ENCODE results near the gene RACGAP1. TPM values are rescaled to one million over a fixed set of nuclear protein-coding genes. Genes with fewer than 3 reads are reported as not detected.

RACGAP1 gene
- total and polyA plus RNA-seq, 2 donors (not counting 1 experiment from before 2014, with no cell fraction given) = 4.1 to 14.2 TPM

DNA sequence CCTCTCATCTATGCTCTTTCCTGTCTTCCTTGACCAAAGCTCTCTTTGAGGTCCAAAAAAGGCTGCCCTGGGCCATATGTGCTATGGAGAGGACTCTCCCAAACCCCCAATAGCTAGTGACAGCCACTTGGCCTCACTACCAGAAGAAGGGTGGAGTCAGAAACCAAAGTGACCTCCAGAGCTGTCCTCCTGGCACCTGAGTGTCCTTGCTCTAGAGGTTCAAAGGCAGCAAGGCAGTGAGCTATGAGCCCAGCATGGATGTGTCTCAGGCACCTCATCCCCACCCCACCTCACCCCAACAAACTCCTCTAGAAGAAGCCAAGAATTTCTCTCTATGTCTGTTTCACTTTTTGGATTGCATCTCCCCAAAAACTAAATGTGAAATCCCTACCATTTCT, 67.7 kb downstream of the RACGAP1 start:
- Histone ChIP-seq H3K9me3 (ENCODE audit: control extremely low read depth in 1 of 3, control insufficient read depth in 2 of 3, insufficient read depth in 1 of 3, low read length in 2 of 3) (peaks cover 0 to 2% (median 0%) of the 10 kb centered on the region in 3 donors), H3K4me1 (ENCODE audit: control insufficient read depth in 2 of 2, insufficient read depth in 2 of 2, low read length in 2 of 2) (peaks cover 11 to 16% of the 10 kb centered on the region in 2 donors), H4K20me1 (ENCODE audit: control insufficient read depth, insufficient read depth, low read length, poor library complexity, severe bottlenecking) (no peaks in the 10 kb centered on the region), H3K27ac (ENCODE audit: low read length in 2 of 2) (no peak overlapping the region), H3K79me2 (ENCODE audit: control insufficient read depth, insufficient read depth, low read length) (no peaks in the 10 kb centered on the region), H2AFZ (ENCODE audit: insufficient read depth, low read depth, low read length, poor library complexity, severe bottlenecking) (no peak overlapping the region), H3K4me3 (ENCODE audit: control extremely low read depth in 1 of 5, extremely low read depth in 1 of 5, insufficient read depth in 1 of 5, low read depth in 2 of 5, low read length in 4 of 5) (no peak overlapping the region), H3K36me3 (replicated peaks in 1 of 2; ENCODE audit: control extremely low read depth in 1 of 2, control insufficient read depth in 1 of 2, extremely low read depth in 1 of 2, insufficient read depth in 2 of 2, low read length in 1 of 2) (no peaks in the 10 kb centered on the region), H3K4me2 (replicated peaks; ENCODE audit: low read depth, low read length, poor library complexity, severe bottlenecking) (no peak overlapping the region), H3K9ac (ENCODE audit: low read length) (no peak overlapping the region), H3K27me3 (replicated peaks in 1 of 4; ENCODE audit: control extremely low read depth in 1 of 4, control insufficient read depth in 3 of 4, insufficient read depth in 4 of 4, low read length in 3 of 4) (peaks cover 0 to 73% (median 26%) of the 10 kb centered on the region in 4 experiments)
- no peak overlapping the region for H3K27ac Mint-ChIP-seq
- peaks cover 9% of the 10 kb centered on the region for H3K4me1 Mint-ChIP-seq
- H3K9me3 Mint-ChIP-seq (ENCODE audit: insufficient read depth) = no peaks in the 10 kb centered on the region
- peaks cover 66% of the 10 kb centered on the region for H3K27me3 Mint-ChIP-seq
- intact Hi-C loops (cut with micrococcal nuclease) = no loop called here
- ATAC-seq (ENCODE audit: low read depth) = no peak
- CTCF ChIA-PET = interaction anchor here (1.4 to 3.0 kb wide), 2 partner anchors 10 to 12 kb away, joined by 3 to 17 read pairs; no protein-coding TSS in a partner anchor
- no peak overlapping the region for H3K4me3 Mint-ChIP-seq
- POLR2A ChIA-PET = no interaction called here
- TF ChIP-seq EZH2 (IDR thresholded peaks at IDR 0.05; ENCODE audit: borderline replicate concordance, insufficient read depth, low read depth, low read length, poor library complexity, severe bottlenecking) = no peak
- TF ChIP-seq, protein P1, sequence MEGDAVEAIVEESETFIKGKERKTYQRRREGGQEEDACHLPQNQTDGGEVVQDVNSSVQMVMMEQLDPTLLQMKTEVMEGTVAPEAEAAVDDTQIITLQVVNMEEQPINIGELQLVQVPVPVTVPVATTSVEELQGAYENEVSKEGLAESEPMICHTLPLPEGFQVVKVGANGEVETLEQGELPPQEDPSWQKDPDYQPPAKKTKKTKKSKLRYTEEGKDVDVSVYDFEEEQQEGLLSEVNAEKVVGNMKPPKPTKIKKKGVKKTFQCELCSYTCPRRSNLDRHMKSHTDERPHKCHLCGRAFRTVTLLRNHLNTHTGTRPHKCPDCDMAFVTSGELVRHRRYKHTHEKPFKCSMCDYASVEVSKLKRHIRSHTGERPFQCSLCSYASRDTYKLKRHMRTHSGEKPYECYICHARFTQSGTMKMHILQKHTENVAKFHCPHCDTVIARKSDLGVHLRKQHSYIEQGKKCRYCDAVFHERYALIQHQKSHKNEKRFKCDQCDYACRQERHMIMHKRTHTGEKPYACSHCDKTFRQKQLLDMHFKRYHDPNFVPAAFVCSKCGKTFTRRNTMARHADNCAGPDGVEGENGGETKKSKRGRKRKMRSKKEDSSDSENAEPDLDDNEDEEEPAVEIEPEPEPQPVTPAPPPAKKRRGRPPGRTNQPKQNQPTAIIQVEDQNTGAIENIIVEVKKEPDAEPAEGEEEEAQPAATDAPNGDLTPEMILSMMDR (IDR thresholded peaks at IDR 0.05) = no peak
- DNase-seq = no peak

DNA sequence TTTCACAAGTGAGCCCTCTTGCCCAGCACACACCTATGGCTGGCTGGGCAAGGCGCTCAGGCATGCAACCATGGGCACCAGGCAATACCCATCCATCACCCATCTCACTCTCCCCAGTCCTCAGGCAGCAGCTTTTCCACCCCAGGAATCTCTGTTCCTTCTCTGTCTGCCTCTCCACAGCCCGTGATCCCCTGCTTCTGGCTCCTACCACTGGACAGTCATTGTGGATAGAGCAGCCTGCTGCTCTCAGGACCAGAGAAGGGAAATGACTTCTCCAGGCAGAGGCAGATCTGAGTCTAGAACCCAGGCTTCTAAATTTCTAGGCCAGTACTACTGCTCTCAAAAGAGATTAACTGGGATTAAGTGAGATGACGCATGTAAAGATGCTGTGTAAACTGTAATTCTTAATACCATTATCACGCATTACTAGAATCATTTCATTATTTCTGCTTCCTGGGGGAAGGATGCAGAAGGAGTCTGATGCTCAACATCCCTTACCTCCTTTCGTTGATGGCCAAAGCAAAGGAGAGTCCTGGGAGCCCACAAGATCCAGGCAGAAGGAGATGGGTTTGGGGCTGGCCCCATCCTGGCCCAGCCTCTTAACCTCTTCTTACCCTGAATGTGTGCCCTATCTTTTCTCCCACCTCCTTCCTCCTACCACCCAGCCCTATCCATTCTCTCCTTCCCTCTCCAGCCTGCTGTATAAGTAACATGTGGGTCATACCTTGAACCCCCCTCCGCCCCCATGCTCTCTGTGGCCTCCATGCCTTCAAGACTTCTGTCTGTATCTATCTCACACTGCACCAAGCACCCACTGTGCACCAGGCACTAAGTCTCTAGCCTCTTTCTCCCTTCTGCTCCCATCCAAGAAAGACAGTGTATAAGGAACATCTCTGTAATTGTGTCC, 68.4 kb downstream of the RACGAP1 start:
- Histone ChIP-seq H3K9me3 (ENCODE audit: control extremely low read depth in 1 of 3, control insufficient read depth in 2 of 3, insufficient read depth in 1 of 3, low read length in 2 of 3) (peaks cover 0 to 2% (median 0%) of the 10 kb centered on the region in 3 donors), H4K20me1 (ENCODE audit: control insufficient read depth, insufficient read depth, low read length, poor library complexity, severe bottlenecking) (no peaks in the 10 kb centered on the region), H3K4me1 (ENCODE audit: control insufficient read depth in 2 of 2, insufficient read depth in 2 of 2, low read length in 2 of 2) (peaks cover 11 to 16% of the 10 kb centered on the region in 2 donors), H3K9ac (ENCODE audit: low read length) (no peak overlapping the region), H3K36me3 (replicated peaks in 1 of 2; ENCODE audit: control extremely low read depth in 1 of 2, control insufficient read depth in 1 of 2, extremely low read depth in 1 of 2, insufficient read depth in 2 of 2, low read length in 1 of 2) (no peaks in the 10 kb centered on the region), H3K4me3 (ENCODE audit: control extremely low read depth in 1 of 5, extremely low read depth in 1 of 5, insufficient read depth in 1 of 5, low read depth in 2 of 5, low read length in 4 of 5) (no peak overlapping the region), H3K79me2 (ENCODE audit: control insufficient read depth, insufficient read depth, low read length) (no peaks in the 10 kb centered on the region), H3K4me2 (replicated peaks; ENCODE audit: low read depth, low read length, poor library complexity, severe bottlenecking) (no peak overlapping the region), H3K27me3 (replicated peaks in 1 of 4; ENCODE audit: control extremely low read depth in 1 of 4, control insufficient read depth in 3 of 4, insufficient read depth in 4 of 4, low read length in 3 of 4) (peaks cover 0 to 78% (median 26%) of the 10 kb centered on the region in 4 experiments), H2AFZ (ENCODE audit: insufficient read depth, low read depth, low read length, poor library complexity, severe bottlenecking) (no peak overlapping the region), H3K27ac (ENCODE audit: low read length in 2 of 2) (no peak overlapping the region)
- Mint-ChIP-seq H3K27me3 (peaks cover 65% of the 10 kb centered on the region), H3K27ac (no peak overlapping the region), H3K4me3 (no peak overlapping the region), H3K4me1 (peaks cover 9% of the 10 kb centered on the region), H3K9me3 (ENCODE audit: insufficient read depth) (no peaks in the 10 kb centered on the region)
- ATAC-seq (ENCODE audit: low read depth) (no peak), DNase-seq (no peak)
- ChIA-PET CTCF (interaction anchor here (3.0 kb wide), 1 partner anchor 10 kb away, joined by 17 read pairs; no protein-coding TSS in a partner anchor), POLR2A (no interaction called here)
- TF ChIP-seq, protein P1 (IDR thresholded peaks at IDR 0.05) = no peak
- no peak for TF ChIP-seq EZH2 (IDR thresholded peaks at IDR 0.05; ENCODE audit: borderline replicate concordance, insufficient read depth, low read depth, low read length, poor library complexity, severe bottlenecking)
- WGBS (ENCODE audit: insufficient coverage) = 73% methylated on average over 3 of the region's 6 CpGs
- intact Hi-C loops (cut with micrococcal nuclease) = no loop called here

Measured in B cell (primary cell).